Ovary (tissue), 3 donors: ENCODE data around the gene PLD2.

Experiments
- POLR2A ChIP-seq: fragments of 450-650 bp; IDR thresholded peaks from one replicate; pipeline ENCODE4 v1.6.1; 2017; ENCODE audit warnings: antibody characterized with exemption, mild to moderate bottlenecking, moderate library complexity
- TF ChIP-seq, protein P1 (sequence below), 3 donors: fragments of 450-650 bp in 2 of 3; fragments of 200-600 bp in 1 of 3; IDR thresholded peaks; one replicate each; pipeline versions ENCODE4 v1.5.1 to v1.8.0; 2016 to 2022; ENCODE audit warnings: antibody characterized with exemption in 3 of 3, mild to moderate bottlenecking in 1 of 3
- donor health status: DM: no; HTN: no; CAD: no.

DNA sequence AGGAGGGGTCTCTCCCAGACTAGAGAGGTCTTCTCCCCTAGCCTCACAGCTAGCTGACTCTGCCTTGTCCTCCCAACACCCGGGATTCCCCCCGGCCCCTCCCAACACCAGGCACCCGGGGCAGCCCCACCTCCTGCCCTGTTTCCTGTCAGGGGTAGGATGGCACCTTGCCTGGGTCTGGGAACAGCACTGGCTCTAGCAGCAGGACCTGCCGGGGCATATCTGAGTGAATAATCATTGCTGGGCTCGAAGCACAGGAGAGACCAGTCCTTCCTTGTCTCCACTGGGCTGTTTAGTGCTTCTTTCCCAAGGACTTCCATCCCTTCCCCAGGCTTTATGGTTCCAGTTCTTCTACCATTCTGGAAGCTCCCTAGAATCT is 51.9 kb downstream of the PLD2 start:
- TF ChIP-seq, protein P1, sequence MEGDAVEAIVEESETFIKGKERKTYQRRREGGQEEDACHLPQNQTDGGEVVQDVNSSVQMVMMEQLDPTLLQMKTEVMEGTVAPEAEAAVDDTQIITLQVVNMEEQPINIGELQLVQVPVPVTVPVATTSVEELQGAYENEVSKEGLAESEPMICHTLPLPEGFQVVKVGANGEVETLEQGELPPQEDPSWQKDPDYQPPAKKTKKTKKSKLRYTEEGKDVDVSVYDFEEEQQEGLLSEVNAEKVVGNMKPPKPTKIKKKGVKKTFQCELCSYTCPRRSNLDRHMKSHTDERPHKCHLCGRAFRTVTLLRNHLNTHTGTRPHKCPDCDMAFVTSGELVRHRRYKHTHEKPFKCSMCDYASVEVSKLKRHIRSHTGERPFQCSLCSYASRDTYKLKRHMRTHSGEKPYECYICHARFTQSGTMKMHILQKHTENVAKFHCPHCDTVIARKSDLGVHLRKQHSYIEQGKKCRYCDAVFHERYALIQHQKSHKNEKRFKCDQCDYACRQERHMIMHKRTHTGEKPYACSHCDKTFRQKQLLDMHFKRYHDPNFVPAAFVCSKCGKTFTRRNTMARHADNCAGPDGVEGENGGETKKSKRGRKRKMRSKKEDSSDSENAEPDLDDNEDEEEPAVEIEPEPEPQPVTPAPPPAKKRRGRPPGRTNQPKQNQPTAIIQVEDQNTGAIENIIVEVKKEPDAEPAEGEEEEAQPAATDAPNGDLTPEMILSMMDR (IDR thresholded peaks at IDR 0.05): no peak
- no peak for TF ChIP-seq POLR2A
